Cardiac fibroblast (primary cell): ENCODE results near the gene PLEKHN1.

ENCODE experiments used
- DNase-seq, 2 donors: peaks; one replicate each; pipeline versions ENCODE4 v3.0.0 to v3.0.0-alpha.2; 2010; ENCODE audit warnings: low read depth in 2 of 2
- H3K4me3 ChIP-seq, 2 donors: replicated peaks in 1 of 2; 1 replicate in 1 of 2; 2 replicates in 1 of 2; pipeline ENCODE4 v1.5.1; 2011; ENCODE audit warnings: low read depth in 2 of 2, low read length in 2 of 2, mild to moderate bottlenecking in 2 of 2, moderate library complexity in 1 of 2
- TF ChIP-seq, protein P1 (sequence below): IDR thresholded peaks from one replicate; pipeline ENCODE4 v1.5.1; 2011; ENCODE audit warnings: low read depth, mild to moderate bottlenecking, low read length, inconsistent platforms

The PLEKHN1 gene

GRCh38 chr1:967466-968343, 1.4 kb downstream of the PLEKHN1 start:
- H3K4me3 ChIP-seq = no peak overlapping the region
- TF ChIP-seq, protein P1, sequence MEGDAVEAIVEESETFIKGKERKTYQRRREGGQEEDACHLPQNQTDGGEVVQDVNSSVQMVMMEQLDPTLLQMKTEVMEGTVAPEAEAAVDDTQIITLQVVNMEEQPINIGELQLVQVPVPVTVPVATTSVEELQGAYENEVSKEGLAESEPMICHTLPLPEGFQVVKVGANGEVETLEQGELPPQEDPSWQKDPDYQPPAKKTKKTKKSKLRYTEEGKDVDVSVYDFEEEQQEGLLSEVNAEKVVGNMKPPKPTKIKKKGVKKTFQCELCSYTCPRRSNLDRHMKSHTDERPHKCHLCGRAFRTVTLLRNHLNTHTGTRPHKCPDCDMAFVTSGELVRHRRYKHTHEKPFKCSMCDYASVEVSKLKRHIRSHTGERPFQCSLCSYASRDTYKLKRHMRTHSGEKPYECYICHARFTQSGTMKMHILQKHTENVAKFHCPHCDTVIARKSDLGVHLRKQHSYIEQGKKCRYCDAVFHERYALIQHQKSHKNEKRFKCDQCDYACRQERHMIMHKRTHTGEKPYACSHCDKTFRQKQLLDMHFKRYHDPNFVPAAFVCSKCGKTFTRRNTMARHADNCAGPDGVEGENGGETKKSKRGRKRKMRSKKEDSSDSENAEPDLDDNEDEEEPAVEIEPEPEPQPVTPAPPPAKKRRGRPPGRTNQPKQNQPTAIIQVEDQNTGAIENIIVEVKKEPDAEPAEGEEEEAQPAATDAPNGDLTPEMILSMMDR = no peak
- DNase-seq = no peak

- DNase-seq = no peak
- H3K4me3 ChIP-seq = no peak overlapping the region
- TF ChIP-seq, protein P1 = no peak
Measured at GRCh38 chr1:969260-969855, 3.1 kb downstream of the PLEKHN1 start.

- TF ChIP-seq, protein P1 = no peak
- H3K4me3 ChIP-seq = no peak overlapping the region
- DNase-seq = no peak
Measured at GRCh38 chr1:970242-970972, 4.1 kb downstream of the PLEKHN1 start.

GRCh38 chr1:970973-971730, 4.9 kb downstream of the PLEKHN1 start:
- TF ChIP-seq, protein P1 = no peak
- H3K4me3 ChIP-seq = no peak overlapping the region
- DNase-seq = no peak

DNA sequence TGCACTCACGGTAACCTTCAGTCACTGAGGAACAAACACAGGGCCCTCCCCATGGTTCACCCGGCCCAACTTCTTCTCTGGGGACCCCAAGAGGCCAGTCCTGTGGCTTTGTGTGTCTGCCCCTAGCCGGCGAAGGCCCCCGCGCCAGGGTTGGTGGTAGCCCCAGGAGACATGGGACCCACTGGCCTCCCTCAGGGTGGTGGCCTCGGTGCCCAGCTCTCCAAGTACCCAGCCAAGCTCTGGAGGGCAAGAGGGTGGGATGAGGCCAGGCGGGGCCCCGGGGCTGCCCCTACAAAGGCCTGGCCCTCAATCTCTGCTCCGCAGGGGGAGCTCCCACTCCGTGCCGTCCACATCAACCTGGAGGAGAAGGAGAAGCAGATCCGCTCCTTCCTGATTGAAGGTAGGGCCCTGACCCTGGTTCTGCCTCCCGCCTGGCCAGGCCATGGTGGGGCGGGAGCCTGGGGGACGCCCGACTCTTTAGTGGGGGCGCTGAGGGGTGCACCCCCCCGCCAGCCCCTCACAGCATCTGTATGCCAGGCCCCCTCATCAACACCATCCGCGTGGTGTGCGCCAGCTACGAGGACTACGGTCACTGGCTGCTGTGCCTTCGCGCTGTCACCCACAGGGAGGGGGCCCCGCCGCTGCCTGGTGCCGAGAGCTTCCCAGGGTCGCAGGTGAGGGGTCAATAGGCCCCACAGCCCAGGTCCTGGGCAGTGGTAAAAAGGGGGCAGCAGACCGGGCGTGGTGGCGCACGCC, 5.6 kb downstream of the PLEKHN1 start:
- no peak for DNase-seq
- H3K4me3 ChIP-seq = no peak overlapping the region
- TF ChIP-seq, protein P1 = no peak
